GM12878 (cell line): ENCODE measurements around the gene FADS3. TPM values are rescaled to one million over a fixed set of nuclear protein-coding genes. Genes with fewer than 3 reads are reported as not detected.

Source experiments
- ATAC-seq: fragments of 200-7000 bp; cut with Tn5 transposase; 3 replicates; pipeline ENCODE4 v1.9.1; 2020; ENCODE audit warnings: mild to moderate bottlenecking, moderate library complexity
- BruUV-seq: library from RNA; stranded (reverse); fragments of 400-500 nt; replicated peaks from 2 replicates; lab custom pipeline; 2021; lab: Mats Ljungman, UMichigan
- CTCF ChIA-PET: fragments of 300-600 bp; sonication (Branson Sonifier 250); formaldehyde crosslinking; extraction: SDS; loops from one replicate; lab custom pipeline; 2021; ENCODE audit warnings: inconsistent platforms; lab: Yijun Ruan, JAX
- POLR2A ChIA-PET: fragments of 350-600 bp; formaldehyde crosslinking; extraction: SDS; loops from one replicate; lab custom pipeline; 2021; ENCODE audit warnings: inconsistent platforms; lab: Charles Lee
- RAD21 ChIA-PET: fragments of 300-600 bp; sonication (Branson Sonifier 250); formaldehyde crosslinking; loops from one replicate; lab custom pipeline; 2023; ENCODE audit warnings: antibody characterized with exemption; ENCODE audit not compliant: unreplicated experiment; lab: Charles Lee
- SMC1A ChIA-PET: fragments of 300-600 bp; sonication (Branson Sonifier 250); formaldehyde crosslinking; loops from one replicate; lab custom pipeline; 2023; ENCODE audit not compliant: unreplicated experiment, uncharacterized antibody; lab: Charles Lee
- DNase-seq: peaks from one replicate; pipeline ENCODE4 v3.0.0-alpha.2; 2011; ENCODE audit warnings: low read depth, low spot score
- FAIRE-seq: peaks from 3 replicates; lab custom pipeline; 2011; peaks lifted over from hg19 to GRCh38; lab: Jason Lieb, UNC
- H2AFZ ChIP-seq: 2 replicates; pipeline ENCODE4 v1.6.0; 2011; ENCODE audit warnings: low read depth, low read length, control low read depth; ENCODE audit not compliant: control insufficient read depth
- H3K27ac ChIP-seq: 2 replicates; pipeline ENCODE4 v1.5.1; 2011; ENCODE audit warnings: control low read depth; ENCODE audit not compliant: control insufficient read depth, insufficient read depth
- H3K27me3 ChIP-seq, 2 experiments: replicated peaks in 1 of 2; 2 replicates each; pipeline versions ENCODE4 v1.6.0 to v1.6.1; 2011; ENCODE audit warnings: low read length in 1 of 2; ENCODE audit not compliant: control insufficient read depth in 2 of 2, insufficient read depth in 2 of 2
- H3K36me3 ChIP-seq, 2 experiments: 2 replicates each; pipeline ENCODE4 v1.5.1; 2011; ENCODE audit warnings: low read length in 1 of 2; ENCODE audit not compliant: control insufficient read depth in 2 of 2, insufficient read depth in 2 of 2
- H3K4me1 ChIP-seq: 2 replicates; pipeline ENCODE4 v1.6.1; 2011; ENCODE audit warnings: mild to moderate bottlenecking, low read length, moderate library complexity, mixed read lengths; ENCODE audit not compliant: control insufficient read depth, insufficient read depth
- H3K4me2 ChIP-seq: 2 replicates; pipeline ENCODE4 v1.6.0; 2011; ENCODE audit warnings: control low read depth; ENCODE audit not compliant: control insufficient read depth, insufficient read depth
- H3K4me3 ChIP-seq: fragments of 200-600 bp; sonication (generic); 2 replicates; pipeline ENCODE4 v1.5.1; 2016
- H3K79me2 ChIP-seq: 2 replicates; pipeline ENCODE4 v1.6.0; 2011; ENCODE audit warnings: low read length; ENCODE audit not compliant: control insufficient read depth, insufficient read depth
- H3K9ac ChIP-seq: 2 replicates; pipeline ENCODE4 v1.8.0; 2011; ENCODE audit warnings: low read length, control low read depth, mixed read lengths; ENCODE audit not compliant: control insufficient read depth, insufficient read depth
- H3K9me3 ChIP-seq: replicated peaks from 3 replicates; pipeline ENCODE4 v1.5.1; 2011; ENCODE audit warnings: mild to moderate bottlenecking, low read length; ENCODE audit not compliant: control insufficient read depth, insufficient read depth
- H4K20me1 ChIP-seq: 2 replicates; pipeline ENCODE4 v1.6.0; 2011; ENCODE audit not compliant: control insufficient read depth, insufficient read depth
- SKIL ChIP-seq: fragments of 450-650 bp; IDR thresholded peaks from 2 replicates; pipeline ENCODE4 v1.6.1; 2017; ENCODE audit warnings: mild to moderate bottlenecking, low read depth, inconsistent platforms; ENCODE audit not compliant: poor library complexity, severe bottlenecking
- TARDBP ChIP-seq: IDR thresholded peaks from 2 replicates; pipeline ENCODE4 v1.6.1; 2016; ENCODE audit warnings: borderline replicate concordance
- USF1 ChIP-seq: IDR thresholded peaks from 2 replicates; pipeline ENCODE4 v1.6.1; 2011; ENCODE audit warnings: borderline replicate concordance, low read depth, mild to moderate bottlenecking, moderate library complexity, mixed read lengths, low read length; ENCODE audit not compliant: insufficient read depth; ENCODE audit errors: extremely low read length
- WGBS: methylation state at CpG from one replicate; pipeline ENCODE4 v1.1.6; 2016; ENCODE audit warnings: low lambda C conversion rate; ENCODE audit not compliant: insufficient replicate concordance, insufficient coverage; ENCODE audit errors: missing lambda C conversion rate; 5-methylcytosine and 5-hydroxymethylcytosine counted together
- in situ Hi-C: fragments of 300-500 bp; cut with MboI; formaldehyde crosslinking; loops from 9 replicates; pipeline ENCODE4 v1.14.3; 2018; ENCODE audit warnings: mixed read lengths
- intact Hi-C: fragments of 100-400 bp; cut with micrococcal nuclease; formaldehyde crosslinking; loops from one replicate; pipeline ENCODE4 v1.14.2; 2022; ENCODE audit not compliant: unreplicated experiment
- polyA plus RNA-seq, 11 experiments: library from polyadenylated mRNA; depleted of rRNA in 4 of 11; unstranded in 6 of 11; stranded (reverse) in 5 of 11; fragments of >200 nt; fragmentation: Nextera tagmentation in 4 of 11; fragmentation: Illumina TruSeq in 1 of 11; extraction: Ambion mirVana in 4 of 11; extraction: Trizol in 1 of 11; gene quantifications; 1 replicate in 1 of 11; 2 replicates in 10 of 11; pipeline versions ENCODE4 v1.2.1 to v1.2.3, GENCODE V29; 2011 to 2016; ENCODE audit warnings: inconsistent platforms in 2 of 11, missing spikeins in 2 of 11, low read depth in 1 of 11
- total RNA-seq, 4 experiments: library from RNA; depleted of rRNA in 3 of 4; stranded (reverse); fragments of >200 nt in 3 of 4; fragmentation: Illumina TruSeq in 1 of 4; extraction: Trizol in 1 of 4; gene quantifications; 2 replicates each; pipeline versions ENCODE4 v1.2.1 to v1.2.3, GENCODE V29; 2013 to 2021

FADS3 gene
- total and polyA plus RNA-seq, 10 of the 15 experiments (the other 5 are each of a cell fraction or from before 2014, with no cell fraction given), result 0.23 to 8.1 (median 4.2) TPM

- TF ChIP-seq USF1, result no peak
Measured at GRCh38 chr11:61921446-61921845, 30.1 kb upstream of the FADS3 start (continued).

DNA sequence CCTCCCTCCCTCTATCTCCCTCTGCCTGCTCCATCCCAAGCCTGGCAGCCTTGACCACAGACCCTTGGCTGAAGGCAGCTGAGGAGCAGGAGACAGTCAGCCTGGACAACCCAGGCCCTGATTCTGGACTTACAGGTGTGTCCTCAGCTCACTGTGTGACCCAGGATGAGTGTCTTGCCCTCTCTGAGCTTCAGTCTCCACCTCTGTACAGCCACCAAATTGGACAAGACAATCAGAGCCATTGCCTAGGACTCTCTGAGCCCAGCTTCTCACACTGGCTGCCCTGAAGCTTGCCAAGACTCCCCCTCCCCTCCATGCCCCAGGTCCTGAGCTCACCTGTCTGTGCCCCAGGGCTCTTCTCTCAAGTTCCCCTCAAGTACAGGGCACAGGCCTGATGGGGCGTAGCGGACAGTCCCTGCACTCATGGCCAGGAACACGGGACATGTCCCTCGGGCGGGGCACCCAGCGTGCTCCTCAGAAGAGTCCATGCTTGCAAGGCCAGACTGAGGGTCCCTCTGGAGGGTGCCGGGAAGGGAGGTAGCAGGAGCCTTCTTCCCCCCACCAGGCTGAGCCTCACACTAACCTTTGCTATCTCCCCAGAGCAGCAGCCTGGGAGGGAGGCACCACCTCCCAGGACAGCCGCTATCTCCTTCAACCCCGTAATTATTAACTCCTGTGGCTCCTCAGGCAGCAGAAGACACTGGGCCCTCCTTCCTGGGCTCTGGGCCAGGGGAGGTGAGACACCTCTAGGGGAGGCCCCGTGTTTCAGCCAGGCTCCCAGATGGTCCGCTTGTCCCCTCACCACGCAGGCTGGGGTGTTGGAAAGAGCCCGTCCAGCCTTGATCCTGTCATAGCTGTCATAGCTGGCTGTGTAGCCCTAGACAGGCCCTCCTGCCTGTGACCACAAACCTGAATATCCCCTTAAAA, 28.6 kb upstream of the FADS3 start:
- Histone ChIP-seq H3K79me2 (no peaks in the 10 kb centered on the region), H3K27me3 (peaks cover 6 to 9% of the 10 kb centered on the region in 2 experiments; a peak in 3 of 4 replicates), H3K27ac (no peak overlapping the region), H3K4me1 (no peaks in the 10 kb centered on the region), H2AFZ (no peak overlapping the region), H3K4me3 (no peak overlapping the region), H3K9ac (no peak overlapping the region), H4K20me1 (no peaks in the 10 kb centered on the region), H3K36me3 (no peaks in the 10 kb centered on the region), H3K4me2 (no peak overlapping the region), H3K9me3 (no peaks in the 10 kb centered on the region)
- in situ Hi-C loops, result no loop called here
- TF ChIP-seq TARDBP (no peak), SKIL (no peak)
- RAD21 ChIA-PET, result interaction anchor here (0.6 kb wide), 1 partner anchor 537 kb away, joined by 3 read pairs; no protein-coding TSS in a partner anchor
- POLR2A ChIA-PET, result no interaction called here
- ATAC-seq (peak; percentile 32; the same call in 1 of the 3 replicates), DNase-seq (no peak), FAIRE-seq (no peak)
- CTCF ChIA-PET, result interaction anchor here (1.0 kb wide), 1 partner anchor 21 kb away, joined by 3 read pairs; no protein-coding TSS in a partner anchor
- no TSS peak for BruUV-seq
- intact Hi-C loops, result no loop called here
- SMC1A ChIA-PET, result no interaction called here
- 50% methylated on average over 13 of the region's 13 CpGs for WGBS
